Measurements from ENCODE around the gene SOD1.

SOD1 gene

DNA sequence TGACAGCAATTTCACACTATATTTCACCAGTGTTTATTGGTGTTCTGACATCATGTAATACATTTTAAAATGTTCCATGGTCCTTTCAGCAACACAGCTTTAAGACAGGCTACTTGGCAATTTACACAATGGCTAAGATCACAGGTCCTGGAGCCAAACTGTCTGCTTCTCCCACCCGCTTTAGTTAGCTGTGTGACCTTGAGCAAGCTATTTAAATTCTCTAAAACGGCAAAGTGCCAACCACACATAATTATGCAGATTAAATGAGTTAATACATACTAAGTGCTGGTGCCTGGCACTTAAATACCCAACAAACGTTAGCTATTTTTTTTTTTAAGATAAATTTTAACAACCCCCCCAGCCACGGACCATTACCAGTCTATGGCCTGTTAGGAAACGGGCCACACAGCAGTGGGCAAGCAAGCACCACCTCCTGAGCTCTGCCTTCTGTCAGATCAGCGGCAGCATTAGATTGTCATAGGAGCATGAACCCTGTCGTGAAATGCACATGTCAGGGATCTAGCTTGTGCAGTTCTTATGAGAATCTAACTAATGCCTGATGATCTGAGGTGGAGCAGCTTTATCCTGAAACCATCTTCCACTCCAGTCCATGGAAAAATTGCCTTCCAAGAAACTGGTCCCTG lies 26.9 kb downstream of the SOD1 start:
- no peak for DNase-seq

DNA sequence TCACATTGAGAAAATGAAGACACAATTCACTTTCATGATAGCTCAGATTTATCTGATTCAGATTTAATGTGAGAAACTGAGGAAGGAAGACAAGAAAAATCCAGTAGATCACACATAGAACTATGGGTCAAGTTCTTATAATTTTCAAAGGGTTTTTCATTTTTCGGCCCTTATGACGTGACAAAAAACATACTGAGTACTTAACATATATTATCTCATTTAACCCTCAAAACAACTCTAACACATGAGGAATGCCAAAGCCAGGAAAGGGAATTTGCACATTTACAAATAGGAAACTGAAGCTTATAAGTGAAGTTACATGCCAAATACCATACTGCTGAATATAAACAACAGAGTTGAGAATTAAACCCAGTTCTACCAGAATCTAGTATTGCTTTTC lies 27.6 kb downstream of the SOD1 start:
- no peak for DNase-seq

DNA sequence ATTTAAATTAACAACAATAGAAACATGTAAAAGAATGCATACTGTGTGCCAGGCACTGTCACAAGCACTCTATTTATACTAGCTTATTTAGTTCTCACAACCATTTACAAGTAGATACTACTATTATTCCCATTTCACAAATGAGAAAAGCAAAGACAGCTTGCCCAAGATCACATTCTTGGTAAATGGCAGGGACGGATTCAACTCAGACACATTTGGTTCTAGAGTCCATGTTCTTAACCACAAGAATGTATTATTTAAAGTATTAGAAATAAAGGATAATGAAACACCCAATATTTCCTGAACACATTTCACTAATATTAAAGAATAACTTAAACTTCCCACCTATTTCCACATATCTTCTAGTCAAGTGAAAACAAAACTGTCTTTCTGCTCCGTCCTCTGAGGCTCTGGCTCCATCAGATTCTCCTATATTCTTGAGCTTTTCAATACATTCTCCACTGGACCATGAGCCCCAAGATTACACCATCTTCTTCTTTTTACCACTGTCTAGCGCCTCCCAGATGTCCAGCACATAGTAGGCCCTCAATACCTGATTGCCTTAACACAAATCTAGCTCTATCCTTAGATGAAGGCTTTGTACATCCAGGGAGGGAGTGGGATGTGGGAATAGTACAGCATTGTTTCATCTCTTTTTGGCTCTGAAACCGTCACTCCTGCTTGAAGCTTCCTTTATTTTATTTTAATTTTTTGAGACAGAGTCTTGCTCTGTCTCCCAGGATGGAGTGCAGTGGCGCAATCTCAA lies 29.3 kb downstream of the SOD1 start:
- no peak for DNase-seq

DNA sequence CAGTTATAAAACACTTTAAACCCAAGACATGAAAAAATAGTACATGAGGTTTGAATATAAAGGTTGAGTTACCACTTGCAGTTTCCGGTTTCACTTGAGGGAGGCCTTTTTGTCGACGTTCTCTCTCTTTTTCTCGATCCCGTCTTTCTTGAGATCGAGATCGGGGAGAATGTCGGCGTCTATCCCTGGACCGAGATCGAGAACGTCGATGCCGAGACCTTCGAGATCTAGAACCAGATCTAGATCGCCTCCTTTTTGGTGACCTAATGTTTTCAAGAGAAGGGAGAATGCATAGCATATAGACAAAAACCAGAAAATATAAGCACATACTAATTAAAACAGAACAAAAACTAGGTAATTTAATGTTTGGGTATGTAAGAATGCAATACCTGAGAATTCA lies 33.7 kb downstream of the SOD1 start:
- DNase-seq, result no peak

DNA sequence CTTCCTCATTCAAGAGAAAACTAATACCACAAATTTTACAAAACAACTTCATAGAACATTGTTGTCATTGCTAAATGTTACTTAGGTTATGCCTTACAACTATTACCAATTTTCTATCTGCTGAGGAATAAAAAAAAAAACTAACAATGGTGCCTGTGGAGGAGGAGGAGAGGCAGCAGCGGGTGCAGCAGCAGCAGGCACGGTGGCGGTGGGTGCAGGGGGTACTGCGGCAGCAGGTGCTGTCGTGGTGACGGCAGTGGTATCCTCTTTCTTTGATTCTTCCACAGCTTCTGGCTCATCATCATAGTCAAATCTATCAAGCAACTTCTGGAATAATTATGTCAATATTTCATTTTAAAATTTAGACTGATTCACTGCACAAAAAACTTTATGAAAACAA lies 36.9 kb downstream of the SOD1 start:
- DNase-seq, result no peak

DNA sequence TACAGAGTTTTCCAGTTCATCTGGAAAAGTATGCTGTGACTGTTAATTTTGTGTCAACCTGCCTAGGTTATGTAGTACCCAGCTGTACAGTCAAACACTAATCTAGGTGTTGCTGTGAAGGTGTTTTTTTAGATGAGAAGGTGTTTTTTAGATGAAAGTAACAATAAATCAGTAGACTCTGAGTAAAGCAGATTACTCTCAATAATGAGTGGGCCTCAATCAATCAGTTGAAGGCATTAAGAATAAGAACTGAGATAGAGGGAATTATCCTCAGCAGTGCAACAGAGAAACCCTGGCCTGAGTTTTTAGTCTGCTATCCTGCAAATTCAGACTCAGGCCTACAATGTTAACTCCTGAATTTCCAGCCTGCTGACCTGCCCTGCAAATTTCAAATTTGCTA lies 39.0 kb downstream of the SOD1 start:
- no peak for DNase-seq

DNA sequence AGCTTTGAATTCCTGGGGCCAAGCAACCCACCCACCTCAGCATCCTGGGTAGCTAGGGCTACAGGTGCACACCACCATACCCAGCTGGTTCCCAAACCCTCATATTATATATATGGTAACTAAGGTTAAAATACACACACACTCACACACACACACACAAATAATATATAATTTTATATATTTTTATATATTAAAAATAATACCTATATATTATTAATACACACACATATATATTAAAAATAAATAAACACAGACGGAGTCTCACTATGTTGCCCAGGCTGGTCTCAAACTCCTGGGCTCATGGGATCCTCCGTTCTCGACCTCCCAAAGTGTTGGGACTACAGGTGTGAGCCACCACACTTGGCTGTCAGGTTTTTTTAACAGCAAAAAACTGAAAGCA lies 40.5 kb downstream of the SOD1 start:
- DNase-seq, result no peak

DNA sequence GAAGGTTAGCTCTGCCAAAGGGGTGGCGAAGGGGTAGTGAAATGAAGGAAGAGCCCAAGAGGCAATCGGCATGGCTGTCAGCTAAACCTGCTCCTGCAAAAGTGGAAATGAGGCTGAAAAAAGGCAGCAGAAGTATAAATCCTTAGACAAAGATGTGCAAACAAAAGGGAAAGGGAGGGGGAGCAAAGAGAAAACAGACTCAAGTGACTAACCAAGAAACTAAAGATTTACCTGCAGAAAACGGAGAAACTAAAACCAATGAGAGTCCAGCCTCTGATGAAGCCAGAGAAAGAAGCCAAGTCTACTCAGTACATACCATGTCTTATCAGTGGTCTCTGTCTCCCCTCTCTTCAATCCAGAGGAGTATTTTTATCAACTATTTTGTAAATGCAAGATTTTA lies 47.1 kb downstream of the SOD1 start:
- no peak for DNase-seq

DNA sequence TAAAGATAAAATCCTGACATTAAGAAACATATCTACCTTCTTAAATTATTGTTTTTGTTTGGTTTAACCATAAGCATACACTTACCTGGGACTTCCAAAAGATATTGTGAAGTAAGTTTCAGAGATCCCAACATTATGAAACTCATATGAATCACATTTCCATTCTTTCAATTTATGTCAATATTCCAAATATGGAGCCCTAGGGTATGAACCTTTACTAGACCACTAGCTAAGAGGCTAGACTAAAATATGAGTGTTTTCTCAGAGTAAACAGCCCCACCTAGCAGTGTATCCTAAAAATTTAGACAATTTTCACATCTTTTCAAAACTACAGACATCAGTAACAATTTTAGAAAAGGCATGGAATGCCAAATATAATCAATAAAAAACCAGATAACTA lies 48.0 kb downstream of the SOD1 start:
- DNase-seq, result no peak

DNA sequence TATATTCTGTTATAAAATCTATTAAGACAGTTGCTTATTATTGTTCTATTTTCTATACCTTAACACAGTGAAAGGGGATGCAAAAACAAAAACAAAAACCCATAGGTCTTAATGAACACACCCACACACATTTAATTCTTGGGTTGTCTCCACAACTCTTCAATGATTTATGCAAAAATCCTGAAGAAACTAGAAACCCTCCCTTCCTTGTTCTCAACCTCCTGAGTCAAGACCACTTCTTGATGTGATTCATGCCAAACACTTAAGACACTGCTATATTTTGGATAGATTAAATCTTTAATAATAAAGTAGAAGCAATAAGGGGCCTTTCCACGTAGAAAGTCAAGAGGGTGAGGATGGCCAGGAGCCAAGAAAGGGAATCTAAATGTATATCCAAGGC lies 49.0 kb downstream of the SOD1 start:
- no peak for DNase-seq

DNA sequence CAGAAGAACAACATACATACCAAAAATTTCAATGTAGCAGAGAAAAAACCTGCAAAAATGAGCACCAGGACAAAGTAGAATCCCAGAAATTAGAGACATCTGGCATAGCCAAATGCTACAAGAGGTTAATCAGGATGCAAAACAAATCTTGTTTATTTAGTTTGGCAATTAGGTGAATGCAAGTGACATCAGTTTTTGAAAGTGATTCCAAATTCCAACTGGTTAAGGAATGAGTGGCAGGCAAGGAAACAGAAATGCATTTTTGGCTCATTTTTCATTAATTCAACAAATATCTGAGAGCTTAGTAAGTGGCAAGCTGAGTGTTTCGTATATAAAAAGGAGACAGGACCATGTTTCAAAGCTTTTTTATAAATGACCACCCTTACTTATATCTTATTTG lies 51.1 kb downstream of the SOD1 start:
- DNase-seq, result no peak

DNA sequence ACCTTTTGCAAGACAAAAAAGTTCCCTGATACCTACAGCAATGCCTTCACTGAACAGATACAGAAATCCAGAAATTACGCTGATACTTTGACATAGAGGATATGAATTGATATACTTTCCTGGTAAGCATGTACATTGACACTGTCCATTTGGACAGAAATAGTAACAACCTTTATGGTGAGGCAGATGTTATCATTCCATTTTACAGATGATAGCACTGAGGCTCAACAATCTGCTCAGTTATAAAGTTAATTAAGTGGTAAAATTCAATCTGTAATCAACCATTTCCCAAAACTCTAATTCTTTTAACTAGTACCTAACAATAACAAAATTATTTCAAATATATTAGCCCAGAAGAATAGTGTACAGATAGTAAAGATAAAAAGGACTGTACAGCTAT lies 51.8 kb downstream of the SOD1 start:
- no peak for DNase-seq

DNA sequence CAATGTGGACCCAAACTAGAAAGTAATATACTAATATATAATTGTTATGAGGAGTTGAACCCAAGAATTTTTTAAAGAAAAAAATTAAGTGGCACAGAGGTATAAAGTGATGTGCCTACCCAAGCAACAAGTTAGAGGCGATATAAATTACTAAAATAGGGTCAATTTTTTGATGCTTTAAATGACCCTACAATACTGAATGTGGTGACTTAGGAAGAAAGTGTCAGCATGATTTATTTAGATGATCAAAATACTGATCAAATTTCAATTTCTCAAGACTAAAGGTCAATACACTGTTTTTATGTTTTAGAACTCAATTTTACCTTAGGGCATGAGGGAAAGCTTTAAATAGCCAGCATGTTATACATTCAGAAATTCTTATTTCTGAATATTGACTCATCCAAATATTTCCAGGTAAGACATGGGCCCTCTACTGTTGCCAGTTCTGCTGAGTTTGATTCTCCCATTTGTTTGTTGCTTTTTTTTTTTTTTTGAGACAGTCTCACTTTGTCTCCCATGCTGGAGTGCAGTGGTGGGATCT lies 52.3 kb downstream of the SOD1 start:
- no peak for DNase-seq

DNA sequence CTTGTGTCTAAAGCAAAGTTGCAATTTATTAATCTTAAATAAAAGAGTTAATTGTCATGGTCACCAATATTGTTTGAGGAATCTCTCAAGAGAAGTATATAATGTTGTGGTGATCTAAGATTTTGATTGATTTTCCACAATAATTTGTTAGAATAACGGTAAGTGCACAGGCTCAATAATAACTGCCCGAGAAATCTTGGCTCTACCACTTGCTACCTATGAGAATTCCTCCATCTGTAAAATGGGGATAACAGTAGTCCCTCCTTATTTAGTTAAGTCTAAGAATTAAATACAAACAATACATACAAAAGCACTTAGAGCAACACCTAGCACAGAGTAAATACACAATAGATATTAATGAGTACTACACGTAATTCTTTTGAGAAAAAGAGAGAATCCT lies 53.6 kb downstream of the SOD1 start:
- DNase-seq, result no peak

DNA sequence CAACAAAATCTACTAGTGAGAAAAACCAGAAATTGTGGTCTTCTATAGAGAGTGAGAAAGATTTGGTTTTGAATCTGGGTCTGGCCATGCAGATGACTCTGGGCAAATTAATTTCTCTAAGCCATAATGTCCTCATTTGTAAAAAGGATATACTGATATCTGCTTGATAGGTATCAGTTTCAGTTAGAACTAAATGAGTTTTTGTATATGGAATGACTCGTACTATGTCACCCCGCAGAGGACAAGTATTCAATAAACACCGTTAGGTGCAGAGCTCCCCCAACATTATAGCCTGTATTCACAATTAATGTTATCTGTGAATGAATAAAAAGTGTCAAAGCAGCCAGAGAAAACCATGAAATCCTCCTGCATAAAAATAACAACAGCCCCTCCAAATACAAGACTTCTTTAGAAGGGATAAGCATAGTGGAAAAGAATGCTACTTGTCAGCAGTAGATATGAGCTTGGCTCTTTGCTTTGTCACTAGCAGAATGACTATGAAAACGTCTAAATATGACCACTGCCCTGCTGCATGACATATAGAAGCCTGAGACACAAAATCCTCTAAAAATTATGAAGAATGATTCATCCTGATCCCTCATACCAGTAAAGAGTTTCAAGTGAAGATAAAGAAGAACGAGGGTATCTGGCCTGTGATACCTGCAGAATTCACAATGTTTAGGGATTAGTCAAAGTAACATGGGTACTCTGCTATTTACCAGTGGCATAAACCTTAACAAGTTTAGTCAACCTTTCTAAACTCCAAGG lies 54.7 kb downstream of the SOD1 start:
- DNase-seq, result no peak

DNA sequence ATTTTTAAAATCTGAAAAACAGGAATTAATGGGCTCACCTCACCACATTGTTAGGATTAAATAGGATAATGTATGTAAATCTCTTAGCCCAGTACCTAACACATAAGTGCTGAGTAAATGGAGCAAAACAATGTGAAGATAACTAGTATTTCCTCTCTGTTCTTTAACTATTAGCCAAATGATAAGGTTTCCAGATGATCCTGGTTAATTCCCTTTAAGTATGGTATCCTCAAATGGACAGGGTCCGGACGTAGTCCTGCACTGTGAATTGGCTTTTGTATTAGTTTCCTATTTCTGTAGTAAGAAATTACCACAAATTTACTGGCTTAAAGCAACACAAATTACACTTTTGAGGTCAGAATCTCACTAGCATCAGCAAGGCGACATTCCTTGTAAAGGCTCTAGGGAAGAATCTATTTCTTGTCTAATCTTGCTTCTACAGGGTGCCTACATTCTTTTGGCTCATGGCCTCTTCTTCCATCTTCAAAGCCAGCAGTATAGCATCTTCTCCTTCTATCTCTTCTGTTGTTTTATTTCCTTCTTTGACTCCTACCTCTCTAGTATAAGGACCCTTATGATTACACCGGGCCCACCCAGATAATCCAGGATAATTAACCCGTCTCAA lies 55.4 kb downstream of the SOD1 start:
- DNase-seq, result no peak

DNA sequence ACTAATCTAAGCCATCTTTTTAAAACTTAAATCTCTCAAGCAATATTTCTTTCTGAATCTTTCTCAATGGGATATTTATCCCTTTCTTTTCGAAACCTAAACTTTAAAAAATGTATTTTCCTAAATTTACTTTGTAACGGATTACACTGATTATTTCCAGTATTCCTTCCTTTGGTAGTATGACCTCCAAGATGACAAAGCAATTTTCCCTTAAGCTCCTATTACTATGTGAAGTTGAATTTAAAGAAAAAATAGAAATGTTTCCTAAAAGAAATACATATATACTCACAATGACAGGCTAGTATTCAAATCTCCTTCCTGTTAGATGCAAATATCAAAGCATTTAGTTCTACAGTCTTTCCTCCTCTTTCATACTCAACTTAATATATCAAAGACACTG lies 56.6 kb downstream of the SOD1 start:
- DNase-seq, result no peak

All from COR-L47 (cell line).